HG03520 (cell line): ENCODE measurements around the gene LDLRAD3.
"Not testable (repeated sequence)": the region's sequence is repeated elsewhere in the genome, so short reads cannot be mapped to it uniquely, and the experiment has no call there.

ENCODE experiments used
- ATAC-seq: cut with Tn5 transposase; IDR thresholded peaks from one replicate; pipeline ENCODE4 v1.9.1; 2021; ENCODE audit warnings: mild to moderate bottlenecking, moderate library complexity; ENCODE audit not compliant: unreplicated experiment

Gene LDLRAD3

DNA sequence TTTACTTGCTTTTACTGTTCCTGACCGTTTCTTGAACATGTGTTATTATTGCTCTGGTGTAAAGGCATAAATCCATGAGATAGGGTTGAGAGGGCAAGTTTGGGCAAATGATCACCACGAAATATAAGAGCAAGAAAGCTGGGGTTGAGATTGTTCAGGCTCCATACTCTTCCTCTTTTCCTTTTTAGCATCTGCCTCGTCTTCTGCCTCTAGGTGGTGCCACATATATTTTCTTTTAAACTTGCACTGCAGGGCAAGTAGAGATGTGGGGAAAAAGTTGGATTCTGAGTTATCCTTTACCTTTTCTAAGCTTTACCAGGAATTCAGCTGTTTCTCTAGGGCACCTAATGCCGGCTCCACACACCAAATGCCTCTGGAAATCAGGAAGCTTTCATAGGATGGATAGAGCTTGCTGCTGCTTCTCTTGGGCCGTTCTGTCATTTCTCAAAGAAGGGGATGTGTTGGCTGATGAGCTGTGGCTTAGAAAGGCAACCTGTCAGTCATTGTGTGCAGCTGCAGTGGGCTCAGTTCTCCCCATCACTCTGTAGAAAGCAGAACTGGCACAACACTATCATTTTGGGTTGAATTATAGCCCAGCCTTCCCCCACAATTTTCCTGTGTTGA is 98.2 kb downstream of the LDLRAD3 start:
- ATAC-seq: no peak

DNA sequence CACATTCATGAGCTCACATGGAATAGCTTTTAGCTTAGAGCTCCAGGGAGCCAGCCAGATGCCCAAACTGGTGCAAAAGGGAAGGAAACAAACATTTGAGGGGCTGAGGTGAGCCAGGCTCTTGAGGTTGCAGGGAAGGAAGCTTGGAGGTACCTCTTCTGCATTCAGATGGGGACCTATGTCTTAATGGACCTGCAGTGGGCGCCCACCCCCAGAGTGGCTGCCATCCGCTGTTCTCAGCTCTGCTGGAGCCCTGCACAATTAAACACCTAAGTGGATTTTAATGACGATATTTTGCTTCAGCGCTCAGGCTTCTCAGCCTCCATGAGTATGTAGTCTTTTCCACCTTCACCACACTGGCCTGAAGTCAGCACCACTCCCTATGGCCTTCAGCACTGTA is 100.8 kb downstream of the LDLRAD3 start:
- ATAC-seq: no peak

DNA sequence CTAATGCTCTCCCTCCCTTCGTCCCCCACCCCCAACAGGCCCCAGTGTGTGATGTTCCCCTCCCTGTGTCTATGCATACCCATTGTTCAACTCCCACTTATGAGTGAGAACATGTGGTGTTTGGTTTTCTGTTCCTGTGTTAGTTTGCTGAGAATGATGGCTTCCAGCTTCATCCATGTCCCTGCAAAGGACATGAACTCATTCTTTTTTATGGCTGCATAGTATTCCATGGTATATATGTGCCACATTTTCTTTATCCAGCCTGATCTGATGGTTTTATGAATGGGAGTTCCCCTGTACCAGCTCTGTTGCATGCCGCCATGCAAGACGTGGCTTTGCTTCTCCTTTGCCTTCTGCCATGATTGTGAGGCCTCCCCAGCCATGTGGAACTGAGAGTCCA is 102.1 kb downstream of the LDLRAD3 start:
- ATAC-seq: not testable (repeated sequence)

DNA sequence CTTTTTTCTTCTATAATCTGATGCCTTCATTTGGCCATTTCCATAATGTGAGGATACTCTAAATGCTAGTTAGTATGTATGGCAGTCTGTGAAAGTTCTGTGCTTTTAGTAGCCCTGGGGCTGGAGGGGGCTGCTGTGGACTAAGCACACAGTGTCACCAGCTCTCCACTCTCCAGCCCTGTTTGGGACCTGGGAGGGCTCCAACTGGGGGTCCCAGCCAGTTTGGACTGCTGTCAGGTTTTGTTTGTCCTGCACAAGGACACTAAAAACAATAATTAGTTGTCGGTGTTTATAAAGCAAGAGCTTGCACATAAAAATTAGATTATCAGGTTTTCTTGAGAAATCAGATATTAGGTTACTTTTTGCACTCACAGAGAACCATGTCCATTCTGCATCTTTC is 103.1 kb downstream of the LDLRAD3 start:
- ATAC-seq: no peak

DNA sequence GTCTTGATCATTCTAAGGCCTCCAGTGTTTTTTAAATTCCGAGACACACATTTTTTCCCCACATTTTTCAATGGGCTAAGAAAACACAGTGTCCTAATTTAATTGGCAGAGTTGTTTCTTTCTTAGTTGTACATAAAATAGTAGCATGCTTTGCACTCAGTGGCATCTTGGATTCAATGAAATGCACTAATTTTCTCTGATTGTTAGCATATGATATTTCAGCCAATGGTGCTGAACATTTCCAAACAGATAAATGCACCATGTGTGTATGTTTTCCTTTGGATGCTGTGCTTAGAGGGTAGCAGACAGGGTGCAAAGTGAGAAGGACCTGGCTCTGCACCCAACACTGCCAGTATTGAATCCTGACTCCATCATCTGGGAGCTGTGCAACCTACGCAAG is 103.5 kb downstream of the LDLRAD3 start:
- ATAC-seq: no peak

DNA sequence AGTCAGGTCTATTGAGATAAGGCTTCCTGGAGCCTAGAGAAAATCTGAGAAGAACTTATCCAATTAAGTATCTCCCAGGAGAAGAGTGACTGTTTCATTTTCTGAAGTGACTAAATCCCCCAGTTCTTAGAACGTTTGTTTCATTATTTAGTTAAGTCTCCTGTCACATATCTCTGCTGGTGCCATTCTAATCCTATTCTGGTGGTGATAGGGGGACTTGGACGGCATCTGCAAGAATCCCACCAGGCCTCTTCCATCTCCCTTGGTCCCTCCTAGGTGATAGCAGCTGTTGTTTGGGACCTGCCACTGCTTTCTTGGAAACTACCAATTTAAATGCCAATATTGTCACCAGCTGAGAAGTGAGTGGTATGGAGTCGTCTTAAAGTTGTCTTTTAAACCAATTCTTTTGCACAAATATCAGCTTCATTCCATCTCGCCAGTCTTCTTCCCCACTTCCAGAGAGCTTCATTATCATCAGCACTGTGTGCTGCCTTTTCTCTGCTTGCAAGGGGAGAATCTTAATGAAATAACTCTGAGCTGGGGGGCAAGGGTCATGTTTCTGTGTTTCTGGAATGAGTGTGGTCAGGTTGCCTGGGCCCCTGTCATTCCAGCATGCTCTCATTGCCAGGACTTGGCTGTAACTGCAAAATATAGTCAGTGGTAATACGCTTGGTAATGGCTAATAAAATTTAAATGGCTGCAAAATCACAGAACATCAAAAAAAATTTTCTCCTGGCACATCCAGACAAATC is 104.8 kb downstream of the LDLRAD3 start:
- no peak for ATAC-seq

DNA sequence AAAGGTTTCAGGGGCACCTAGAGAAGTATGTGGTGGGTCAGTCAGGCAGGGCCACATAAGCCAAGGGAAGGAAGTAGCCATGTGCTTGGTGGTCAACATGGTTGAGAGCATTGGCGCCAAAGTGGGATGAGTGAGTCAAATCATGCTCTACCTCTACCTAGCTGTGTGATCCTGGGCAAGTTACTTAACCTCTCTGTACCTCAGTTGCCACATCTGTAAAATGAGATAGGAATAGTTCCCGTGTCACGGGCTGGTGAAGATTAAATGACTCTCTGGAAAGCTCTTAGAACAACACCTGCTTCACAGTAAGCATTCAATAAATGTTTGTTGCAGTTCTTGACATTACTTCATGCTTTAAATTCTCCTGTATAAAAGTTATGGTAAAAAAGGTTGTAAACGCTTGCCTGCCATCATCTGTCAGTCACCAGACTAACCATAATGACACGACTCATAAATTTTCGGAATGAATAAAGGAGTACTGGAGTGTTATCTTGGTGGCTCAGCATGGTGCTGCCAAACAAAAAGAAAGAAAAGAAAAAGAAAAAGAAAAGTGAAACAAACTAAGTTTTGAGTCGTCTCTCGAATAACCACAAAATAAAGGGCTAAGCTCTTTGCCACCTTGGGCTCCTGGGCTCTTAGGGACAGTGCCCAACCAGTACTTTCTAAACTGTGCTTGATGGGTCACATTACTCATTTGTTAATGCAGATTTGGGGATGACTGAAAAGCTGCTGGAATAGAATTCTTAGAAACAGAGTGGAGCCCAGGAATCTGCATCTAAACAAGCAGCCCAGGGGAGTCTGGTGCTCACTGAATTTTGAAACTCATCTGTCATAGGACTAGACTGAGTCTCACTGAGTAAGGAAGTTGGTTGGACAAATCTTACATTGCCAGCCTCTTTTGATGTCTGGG is 107.6 kb downstream of the LDLRAD3 start:
- ATAC-seq: no peak

DNA sequence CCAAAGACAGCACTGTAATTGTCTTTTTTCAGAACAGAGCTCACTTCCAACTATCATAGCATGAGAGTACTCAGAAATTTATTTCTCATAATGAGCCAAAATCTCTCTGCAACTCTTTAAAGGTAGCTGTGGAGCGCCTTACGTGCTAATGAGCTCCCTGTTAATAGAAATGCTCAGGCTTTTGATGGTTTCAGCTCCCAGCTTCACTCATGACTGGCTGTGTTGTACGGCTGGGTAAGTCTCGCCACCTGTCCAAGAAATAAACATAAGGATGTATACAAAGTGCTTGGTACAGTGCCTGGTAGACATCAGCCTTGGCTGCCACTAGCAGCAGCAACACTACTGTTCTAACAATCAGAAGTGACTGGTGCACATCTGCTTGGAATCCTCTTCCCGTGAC is 109.4 kb downstream of the LDLRAD3 start:
- no peak for ATAC-seq

DNA sequence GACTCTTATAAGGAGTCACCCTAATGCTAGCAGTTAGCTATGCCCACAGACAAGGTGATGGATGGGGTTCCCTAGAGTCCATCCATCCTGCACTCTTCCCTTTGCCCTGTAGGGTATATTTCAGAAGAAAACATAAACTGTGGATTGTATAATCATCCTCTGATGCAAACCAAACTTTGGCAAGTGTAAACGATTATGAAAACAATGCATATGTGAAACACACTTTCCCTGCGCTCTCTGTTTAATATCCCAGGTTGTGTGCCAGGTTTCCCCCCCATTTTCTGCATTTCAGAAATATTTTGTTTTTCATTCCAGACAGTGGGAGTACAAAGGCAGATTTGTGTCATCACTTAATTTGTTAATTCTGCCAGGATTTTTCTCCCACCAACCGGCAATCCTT is 110.0 kb downstream of the LDLRAD3 start:
- ATAC-seq: no peak

DNA sequence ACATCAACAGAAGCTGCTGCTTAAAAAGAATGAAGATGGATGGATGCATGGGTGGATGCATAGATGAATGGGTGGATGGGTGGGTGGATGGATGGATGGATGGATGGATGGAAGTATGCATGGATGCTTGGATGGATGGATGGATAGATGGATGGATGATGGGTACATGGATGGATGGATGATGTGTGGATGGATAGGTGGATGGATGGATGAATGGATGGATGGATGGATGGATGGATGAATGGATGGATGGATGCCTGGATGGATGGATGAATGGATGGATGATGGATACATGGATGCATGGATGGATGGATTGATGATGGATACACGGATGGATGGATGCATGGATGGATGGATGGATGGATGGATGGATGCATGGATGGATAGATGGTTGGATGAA is 110.8 kb downstream of the LDLRAD3 start:
- no peak for ATAC-seq

DNA sequence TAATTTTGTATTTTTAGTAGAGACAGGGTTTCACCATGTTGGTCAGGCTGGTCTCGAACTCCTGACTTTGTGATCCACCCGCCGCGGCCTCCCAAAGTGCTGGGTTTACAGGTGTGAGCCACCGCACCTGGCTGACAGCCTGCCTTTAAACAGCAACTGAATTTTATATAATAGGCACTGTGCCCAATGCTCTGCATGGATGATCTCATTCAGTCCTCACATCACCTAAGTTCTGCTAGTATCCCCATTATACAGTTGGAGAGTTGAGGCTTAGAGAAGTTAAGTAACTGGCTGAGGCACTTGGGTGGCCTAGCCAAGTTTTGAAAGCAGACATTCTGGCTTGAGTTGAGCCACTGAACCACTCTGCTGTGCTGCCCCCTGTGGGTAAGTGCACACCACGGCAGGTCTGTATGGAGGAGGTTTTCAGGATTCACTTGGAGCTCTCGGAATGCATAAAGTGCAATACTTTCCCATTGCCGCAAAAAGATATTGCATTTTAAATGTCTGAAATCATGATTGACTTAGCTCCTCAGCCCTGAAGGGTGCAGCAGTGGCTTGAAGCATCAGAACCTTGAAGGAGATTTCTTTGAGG is 112.4 kb downstream of the LDLRAD3 start:
- ATAC-seq: no peak

DNA sequence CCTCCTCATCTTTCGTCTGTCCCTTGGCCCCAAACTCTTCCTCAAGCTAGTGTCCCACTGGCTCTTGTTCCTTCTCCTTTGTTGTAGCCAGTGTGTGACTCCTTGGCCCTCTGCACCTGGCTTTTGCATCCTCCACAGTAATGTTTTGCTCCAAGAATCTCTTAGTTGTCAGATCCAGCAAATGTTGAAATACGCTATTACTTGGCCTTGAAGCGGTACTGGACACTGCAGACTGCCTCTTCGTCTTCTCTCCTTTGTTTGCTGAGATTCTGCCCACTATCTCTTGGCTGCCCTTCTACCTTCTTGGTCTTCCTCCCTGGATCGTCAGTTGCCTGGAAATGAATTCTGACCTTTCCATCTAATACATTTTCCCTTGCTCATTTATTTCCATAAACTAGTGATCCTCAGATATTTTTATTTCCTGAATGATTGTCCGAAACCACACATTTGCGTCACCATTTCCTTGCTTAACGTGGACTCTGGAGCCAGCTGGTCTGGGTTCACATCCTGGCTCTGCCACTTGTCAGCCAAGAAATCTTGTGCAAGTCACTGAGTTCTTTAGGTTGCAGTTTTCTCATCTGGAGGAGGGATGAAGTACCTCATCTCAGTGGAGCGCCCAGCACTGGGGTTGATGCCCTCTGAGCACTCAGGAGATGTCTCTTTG is 113.6 kb downstream of the LDLRAD3 start:
- ATAC-seq: no peak

DNA sequence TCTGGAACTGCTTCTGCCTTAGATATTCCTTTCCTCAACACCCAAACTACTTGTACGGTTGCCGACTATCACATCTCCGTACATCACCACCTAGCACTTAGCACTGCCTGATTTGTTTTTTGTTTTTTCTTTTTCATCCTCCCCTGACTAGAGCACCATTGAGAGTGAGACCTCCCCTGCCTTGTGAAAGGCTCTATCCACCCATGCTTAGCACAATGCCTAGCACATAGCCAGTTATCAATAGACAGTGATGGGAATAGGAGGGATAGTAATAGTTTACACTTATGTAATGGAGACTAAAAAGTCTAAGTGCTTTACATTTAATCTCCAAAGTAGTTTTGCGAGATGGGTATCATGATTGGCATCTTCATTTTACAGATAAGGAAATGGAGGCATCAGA is 115.8 kb downstream of the LDLRAD3 start:
- no peak for ATAC-seq

DNA sequence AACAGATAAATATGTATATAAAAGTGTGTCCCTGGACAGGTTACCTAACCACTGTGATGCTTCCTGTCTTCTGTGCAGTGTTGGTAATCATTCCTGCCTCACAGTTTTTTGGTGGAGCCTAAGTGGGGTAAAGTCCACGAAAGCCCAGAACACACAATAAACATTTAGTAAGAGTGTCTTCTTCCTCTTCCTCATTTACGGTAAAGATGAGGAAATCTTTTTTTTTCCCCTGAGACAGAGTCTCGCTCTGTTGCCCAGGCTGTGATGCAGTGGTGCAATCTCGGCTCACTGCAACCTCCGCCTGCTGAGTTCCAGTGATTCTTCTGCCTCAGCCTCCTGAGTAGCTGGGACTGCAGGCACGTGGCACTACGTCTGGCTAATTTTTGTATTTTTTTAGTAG is 117.1 kb downstream of the LDLRAD3 start:
- ATAC-seq: no peak

DNA sequence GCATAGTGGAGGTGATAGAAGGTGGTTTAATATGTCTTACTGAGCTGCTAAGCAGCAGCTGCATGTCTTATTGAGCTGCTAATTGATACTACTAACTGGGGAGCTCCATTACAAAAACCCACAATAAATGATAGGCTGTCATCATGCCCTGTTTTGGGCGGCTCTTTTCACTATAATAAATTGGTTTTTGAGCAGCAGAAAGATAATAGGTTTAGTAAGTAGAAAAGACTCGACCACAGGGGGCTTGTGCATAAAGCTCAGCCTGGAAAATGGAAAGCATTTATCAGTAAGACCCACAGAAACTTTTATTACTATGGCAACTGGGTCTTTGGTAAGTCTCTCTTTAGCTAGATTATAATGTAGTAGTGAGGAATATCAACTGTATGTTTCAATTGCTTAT is 117.6 kb downstream of the LDLRAD3 start:
- ATAC-seq: no peak

DNA sequence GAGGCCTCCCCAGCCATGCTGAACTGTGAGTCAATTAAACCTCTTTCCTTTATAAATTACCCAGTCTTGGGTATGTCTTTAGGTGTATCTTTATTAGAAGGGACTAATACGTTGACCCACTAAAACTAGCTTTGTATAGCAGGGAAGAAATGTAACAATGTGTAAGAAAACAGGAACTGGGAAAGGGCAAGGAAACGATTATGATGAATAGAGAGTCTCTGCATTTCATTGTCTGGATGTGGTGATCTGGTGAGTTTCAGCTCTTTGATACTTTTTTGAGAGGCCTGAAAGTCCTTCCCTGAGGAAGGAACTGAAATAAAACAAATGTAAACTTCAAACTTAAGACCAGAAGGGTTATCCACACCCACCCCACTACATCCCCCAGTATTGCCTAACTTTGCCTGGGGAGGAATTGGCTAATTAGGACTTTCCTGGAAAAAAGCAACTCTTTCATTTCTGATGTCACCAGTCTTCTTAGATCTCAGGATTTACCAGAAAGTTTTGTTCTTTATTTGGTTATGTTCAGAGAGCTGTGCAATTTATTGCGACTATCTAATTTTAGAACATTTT is 119.0 kb downstream of the LDLRAD3 start:
- no peak for ATAC-seq

DNA sequence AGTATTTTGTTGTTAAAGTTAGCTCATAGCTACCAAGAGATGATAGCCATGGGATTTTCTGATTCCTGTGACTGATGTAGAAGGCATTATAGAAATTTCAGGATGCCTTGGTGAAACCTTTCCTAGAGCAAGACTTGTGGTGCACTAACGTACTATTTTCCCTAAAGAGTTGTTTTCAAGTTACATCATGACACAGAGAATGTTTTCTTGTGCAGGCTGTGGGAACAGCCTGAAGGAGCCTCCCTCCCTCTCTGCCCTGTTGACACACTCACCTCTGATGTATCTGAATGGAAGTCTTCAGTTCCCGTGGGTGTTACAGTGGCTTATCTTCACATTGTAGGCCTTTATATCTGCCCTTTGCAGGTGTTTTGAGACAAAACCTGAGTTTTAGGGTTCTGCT is 121.6 kb downstream of the LDLRAD3 start:
- no peak for ATAC-seq

DNA sequence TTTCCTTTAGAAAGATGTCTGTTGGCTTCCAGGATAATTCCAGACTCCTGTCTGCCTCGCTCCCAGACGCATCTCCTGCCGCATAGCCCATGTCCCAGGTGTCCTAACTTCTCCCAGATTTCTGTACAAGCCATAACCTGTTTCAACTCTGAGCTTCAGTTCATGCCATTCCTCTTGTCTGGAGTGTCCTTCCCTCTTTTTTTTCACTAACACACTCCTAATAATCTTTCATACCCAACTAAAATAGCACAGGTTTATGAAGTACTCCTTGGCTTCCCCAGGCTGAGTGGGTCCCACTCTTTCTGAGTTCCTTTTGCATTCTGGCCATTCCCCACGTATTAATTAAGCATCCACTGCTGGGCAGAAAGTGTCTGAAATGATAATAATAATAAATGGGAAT is 123.0 kb downstream of the LDLRAD3 start:
- ATAC-seq: no peak

DNA sequence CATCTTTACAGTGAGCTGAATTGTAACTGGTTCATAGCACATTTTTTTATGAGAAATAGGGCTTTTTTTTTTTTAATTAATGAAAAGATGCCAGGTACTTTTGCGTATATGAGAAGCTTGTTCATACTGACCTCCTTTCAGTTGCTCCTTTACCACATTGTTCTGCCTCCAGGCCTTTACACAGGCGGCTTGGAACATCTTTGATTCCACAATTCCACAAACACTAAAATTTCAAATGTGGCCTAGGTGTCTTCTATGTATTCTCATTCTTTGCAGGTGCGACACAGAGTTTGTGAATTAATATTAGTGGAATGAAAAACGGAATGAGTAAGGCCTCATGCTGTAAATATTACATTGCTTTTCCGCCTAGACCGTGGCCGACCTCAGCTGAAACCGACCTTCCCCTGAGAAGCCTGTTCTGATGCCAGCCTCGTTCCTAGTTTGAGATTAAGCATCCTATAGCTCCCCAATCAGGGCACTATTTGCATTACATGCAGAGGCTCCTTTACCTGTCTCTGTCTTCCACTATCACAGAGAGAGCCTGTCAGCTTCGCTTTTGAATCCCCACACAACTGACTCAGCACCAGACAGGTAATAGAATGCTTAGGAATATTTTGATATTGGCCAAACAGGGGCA is 125.8 kb downstream of the LDLRAD3 start:
- ATAC-seq: no peak
